Peyer's patch (tissue), 4 donors: ENCODE results near the gene DAND5. TPM values are rescaled to one million over a fixed set of nuclear protein-coding genes. Genes with fewer than 3 reads are reported as not detected.

ENCODE experiments used
- DNase-seq, 3 donors: peaks; one replicate each; pipeline ENCODE4 v3.0.0-alpha.2; 2017 to 2019
- H3K27ac ChIP-seq, 4 donors: fragments of 200-600 bp; sonication (generic); one replicate each; pipeline ENCODE4 v1.5.1; 2016 to 2019
- H3K27me3 ChIP-seq, 2 donors: fragments of 200-600 bp; sonication (generic); one replicate each; pipeline ENCODE4 v1.5.1; 2019
- H3K36me3 ChIP-seq, 3 donors: fragments of 200-600 bp; sonication (generic); one replicate each; pipeline ENCODE4 v1.5.1; 2016 to 2019
- H3K4me1 ChIP-seq, 4 donors: fragments of 200-600 bp; sonication (generic); one replicate each; pipeline ENCODE4 v1.5.1; 2016 to 2019
- H3K4me3 ChIP-seq, 4 donors: fragments of 200-600 bp; sonication (generic); 1 replicate in 3 of 4; 2 replicates in 1 of 4; pipeline ENCODE4 v1.5.1; 2016 to 2019; ENCODE audit warnings: mild to moderate bottlenecking in 1 of 4
- H3K9me3 ChIP-seq, 4 donors: fragments of 200-600 bp; sonication (generic); one replicate each; pipeline ENCODE4 v1.5.1; 2016 to 2019; ENCODE audit warnings: mild to moderate bottlenecking in 1 of 4
- CTCF ChIP-seq, 6 experiments: fragments of 450-650 bp in 4 of 6; fragments of 200-600 bp in 2 of 6; sonication (generic) in 1 of 6; IDR thresholded peaks; one replicate each; pipeline ENCODE4 v1.5.1; 2017 to 2019; ENCODE audit warnings: antibody characterized with exemption in 6 of 6, mild to moderate bottlenecking in 3 of 6, moderate library complexity in 1 of 6
- POLR2A ChIP-seq, 2 donors: fragments of 450-650 bp; IDR thresholded peaks; one replicate each; pipeline ENCODE4 v1.5.1; 2017; ENCODE audit warnings: antibody characterized with exemption in 2 of 2, mild to moderate bottlenecking in 2 of 2, moderate library complexity in 2 of 2
- total RNA-seq, 4 donors: library from RNA; depleted of rRNA; stranded (reverse); fragments of >200 nt; gene quantifications; one replicate each; pipeline ENCODE4 v1.1.0, GENCODE V29; 2016

The DAND5 gene
- total RNA-seq, 4 donors from 2014 or later, result 2.1 TPM; not detected in 3

- no peak overlapping the region for H3K4me3 ChIP-seq
- peak overlapping the region in 2 of 4 donors; percentile 83 to 85 for H3K27ac ChIP-seq
- H3K36me3 ChIP-seq, result peaks cover 0 to 6% (median 0%) of the 10 kb centered on the region in 3 donors
- DNase-seq, result no peak
- no peaks in the 10 kb centered on the region for H3K27me3 ChIP-seq
- no peaks in the 10 kb centered on the region for H3K9me3 ChIP-seq
- H3K4me1 ChIP-seq, result peaks cover 0 to 24% (median 3%) of the 10 kb centered on the region in 4 donors
- TF ChIP-seq CTCF (IDR thresholded peaks at IDR 0.05) (no peak), POLR2A (IDR thresholded peaks at IDR 0.05) (no peak)
Measured at GRCh38 chr19:12997967-12998940, 28.9 kb downstream of the DAND5 start.

- TF ChIP-seq CTCF (IDR thresholded peaks at IDR 0.05) (no peak), POLR2A (IDR thresholded peaks at IDR 0.05) (no peak)
- no peak for DNase-seq
- no peaks in the 10 kb centered on the region for H3K27me3 ChIP-seq
- peaks cover 0 to 39% (median 2%) of the 10 kb centered on the region in 4 donors for H3K4me1 ChIP-seq
- no peak overlapping the region for H3K4me3 ChIP-seq
- H3K27ac ChIP-seq, result peak overlapping the region in 3 of 4 donors; percentile 22 to 89 (median 77)
- H3K36me3 ChIP-seq, result peaks cover 0 to 6% (median 0%) of the 10 kb centered on the region in 3 donors
- no peaks in the 10 kb centered on the region for H3K9me3 ChIP-seq
Measured at GRCh38 chr19:13001166-13001501, 31.8 kb downstream of the DAND5 start.

- peak overlapping the region; percentile 22 to 89 (median 66) for H3K27ac ChIP-seq
- H3K9me3 ChIP-seq, result no peaks in the 10 kb centered on the region
- no peaks in the 10 kb centered on the region for H3K27me3 ChIP-seq
- peaks cover 0 to 41% (median 0%) of the 10 kb centered on the region in 4 donors for H3K4me1 ChIP-seq
- DNase-seq, result no peak
- H3K4me3 ChIP-seq, result peak overlapping the region in 2 of 4 donors; percentile 34
- no peak for TF ChIP-seq CTCF (IDR thresholded peaks at IDR 0.05)
- H3K36me3 ChIP-seq, result peaks cover 0 to 6% (median 0%) of the 10 kb centered on the region in 3 donors
Measured at GRCh38 chr19:13001502-13002165, 32.3 kb downstream of the DAND5 start.

- peaks cover 0 to 6% (median 0%) of the 10 kb centered on the region in 3 donors for H3K36me3 ChIP-seq
- peak overlapping the region; percentile 22 to 89 (median 66) for H3K27ac ChIP-seq
- no peak for DNase-seq
- no peak for TF ChIP-seq POLR2A (IDR thresholded peaks at IDR 0.05)
- TF ChIP-seq CTCF (IDR thresholded peaks at IDR 0.05), result no peak
- H3K4me3 ChIP-seq, result peak overlapping the region in 3 of 4 donors; percentile 22 to 34 (median 34)
- H3K4me1 ChIP-seq, result peaks cover 0 to 40% (median 0%) of the 10 kb centered on the region in 4 donors
- H3K9me3 ChIP-seq, result no peaks in the 10 kb centered on the region
- H3K27me3 ChIP-seq, result no peaks in the 10 kb centered on the region
Measured at GRCh38 chr19:13002166-13002898, 33.0 kb downstream of the DAND5 start.

GRCh38 chr19:13003081-13003480 is 33.7 kb downstream of the DAND5 start:
- peaks cover 0 to 6% (median 0%) of the 10 kb centered on the region in 3 donors for H3K36me3 ChIP-seq
- peak overlapping the region in 2 of 4 donors; percentile 77 to 89 for H3K27ac ChIP-seq
- H3K9me3 ChIP-seq, result no peaks in the 10 kb centered on the region
- H3K27me3 ChIP-seq, result no peaks in the 10 kb centered on the region
- TF ChIP-seq POLR2A (IDR thresholded peaks at IDR 0.05) (no peak), CTCF (IDR thresholded peaks at IDR 0.05) (no peak)
- peaks cover 0 to 46% (median 0%) of the 10 kb centered on the region in 4 donors for H3K4me1 ChIP-seq
- no peak for DNase-seq
- H3K4me3 ChIP-seq, result no peak overlapping the region
